HCT116 (cell line): Measurements from ENCODE around the gene RPL41. TPM values are rescaled to one million over a fixed set of nuclear protein-coding genes. Genes with fewer than 3 reads are reported as not detected.

Experiments
- ATAC-seq: fragments of 200-7000 bp; cut with Tn5 transposase; 2 replicates; pipeline ENCODE4 v1.9.1; 2020; ENCODE audit warnings: mild to moderate bottlenecking, moderate library complexity
- BruUV-seq: library from RNA; stranded (reverse); fragments of 400-500 nt; replicated peaks from 2 replicates; lab custom pipeline; 2021; lab: Mats Ljungman, UMichigan
- CTCF ChIA-PET: fragments of 300-600 bp; sonication (Branson Sonifier 250); formaldehyde crosslinking; loops from one replicate; lab custom pipeline; 2021; ENCODE audit warnings: antibody characterized with exemption; lab: Charles Lee
- POLR2A ChIA-PET: fragments of 300-600, 350-600 bp; sonication (Branson Sonifier 250); formaldehyde crosslinking; loops from one replicate; lab custom pipeline; 2021; ENCODE audit warnings: antibody characterized with exemption; lab: Charles Lee
- RAD21 ChIA-PET, 2 experiments: fragments of 300-600 bp; sonication (Branson Sonifier 250); formaldehyde crosslinking; loops; one replicate each; lab custom pipeline; 2023; ENCODE audit warnings: low total read pairs in 2 of 2; ENCODE audit not compliant: uncharacterized antibody in 2 of 2, unreplicated experiment in 2 of 2, low non-redundant PET in 1 of 2; lab: Charles Lee
- DNase-seq: peaks from one replicate; pipeline ENCODE4 v3.0.0-alpha.2; 2010; ENCODE audit warnings: low read depth, low spot score
- H2AFZ ChIP-seq: fragments of 200-600 bp; shearing (Covaris generic), sonication (generic); 2 replicates; pipeline ENCODE4 v1.6.1; 2017; ENCODE audit warnings: low read depth, mixed run types, mixed read lengths, antibody characterized with exemption, low read length; ENCODE audit not compliant: poor library complexity, severe bottlenecking
- H3K27ac ChIP-seq: 2 replicates; pipeline ENCODE4 v1.5.1; 2012; ENCODE audit warnings: low read depth, low read length
- H3K27me3 ChIP-seq: fragments of 200-600 bp; sonication (generic); 2 replicates; pipeline ENCODE4 v1.6.1; 2016; ENCODE audit warnings: mixed run types, low read length, mixed read lengths; ENCODE audit not compliant: insufficient read depth
- H3K36me3 ChIP-seq, 2 experiments: fragments of 200-500 bp in 1 of 2; fragments of 200-600 bp in 1 of 2; sonication (Bioruptor generic) in 1 of 2; sonication (generic) in 1 of 2; 2 replicates each; pipeline versions ENCODE4 v1.5.1 to v1.6.1; 2014 to 2016; ENCODE audit warnings: low read length in 2 of 2, inconsistent platforms in 1 of 2, mixed read lengths in 1 of 2, mixed run types in 1 of 2; ENCODE audit not compliant: insufficient read depth in 2 of 2, control insufficient read depth in 1 of 2
- H3K4me1 ChIP-seq, 2 experiments: fragments of 200-600 bp in 1 of 2; sonication (generic) in 1 of 2; 2 replicates each; pipeline versions ENCODE4 v1.5.1 to v1.6.1; 2012 to 2017; ENCODE audit warnings: low read length in 2 of 2, inconsistent platforms in 1 of 2, mild to moderate bottlenecking in 1 of 2, mixed read lengths in 1 of 2, mixed run types in 1 of 2, moderate library complexity in 1 of 2; ENCODE audit not compliant: insufficient read depth in 2 of 2, control insufficient read depth in 1 of 2
- H3K4me2 ChIP-seq: fragments of 200-600 bp; sonication (generic); 2 replicates; pipeline ENCODE4 v1.6.1; 2017; ENCODE audit warnings: mixed run types, low read length, mixed read lengths
- H3K4me3 ChIP-seq, 2 experiments: fragments of 200-600 bp in 1 of 2; sonication (generic) in 1 of 2; replicated peaks in 1 of 2; 2 replicates each; pipeline ENCODE4 v1.5.1; 2011 to 2016; ENCODE audit warnings: low read length in 2 of 2, control low read depth in 1 of 2, low read depth in 1 of 2, mild to moderate bottlenecking in 1 of 2, mixed read lengths in 1 of 2, mixed run types in 1 of 2
- H3K79me2 ChIP-seq: fragments of 200-600 bp; sonication (generic); 2 replicates; pipeline ENCODE4 v1.6.1; 2017; ENCODE audit warnings: mild to moderate bottlenecking, mixed run types, low read length, moderate library complexity, mixed read lengths; ENCODE audit not compliant: insufficient read depth
- H3K9ac ChIP-seq: fragments of 200-600 bp; sonication (generic); 2 replicates; pipeline ENCODE4 v1.6.1; 2016; ENCODE audit warnings: low read length, mixed read lengths
- H3K9me2 ChIP-seq: fragments of 200-600 bp; sonication (generic), shearing (Covaris generic); 2 replicates; pipeline ENCODE4 v1.6.1; 2017; ENCODE audit warnings: mixed run types, mild to moderate bottlenecking, moderate library complexity; ENCODE audit not compliant: insufficient read depth
- H3K9me3 ChIP-seq, 2 experiments: fragments of 200-500 bp in 1 of 2; fragments of 200-600 bp in 1 of 2; sonication (Bioruptor generic) in 1 of 2; sonication (generic) in 1 of 2; 2 replicates each; pipeline ENCODE4 v1.6.1; 2014 to 2017; ENCODE audit warnings: low read length in 2 of 2, mixed read lengths in 2 of 2, inconsistent platforms in 1 of 2, low read depth in 1 of 2, mild to moderate bottlenecking in 1 of 2, mixed run types in 1 of 2, moderate library complexity in 1 of 2; ENCODE audit not compliant: control insufficient read depth in 1 of 2, insufficient read depth in 1 of 2
- H4K20me1 ChIP-seq: fragments of 200-600 bp; sonication (generic), shearing (Covaris generic); 2 replicates; pipeline ENCODE4 v1.6.1; 2017; ENCODE audit warnings: mixed run types, mild to moderate bottlenecking, moderate library complexity; ENCODE audit not compliant: insufficient read depth
- ATF3 ChIP-seq: IDR thresholded peaks from 2 replicates; pipeline ENCODE4 v1.6.1; 2012
- EZH2 ChIP-seq: fragments of 200-600 bp; sonication (generic); IDR thresholded peaks from 2 replicates; pipeline ENCODE4 v1.6.1; 2017; ENCODE audit warnings: antibody characterized with exemption, mixed run types
- EZH2phosphoT487 ChIP-seq: fragments of 200-600 bp; IDR thresholded peaks from 2 replicates; pipeline ENCODE4 v1.6.1; 2018; ENCODE audit warnings: antibody characterized with exemption, borderline replicate concordance
- JUND ChIP-seq: IDR thresholded peaks from 2 replicates; pipeline ENCODE4 v1.6.1; 2012
- POLR2A ChIP-seq: IDR thresholded peaks from 2 replicates; pipeline ENCODE4 v1.7.0; 2011; ENCODE audit warnings: borderline replicate concordance; ENCODE audit not compliant: insufficient read depth, insufficient read length; ENCODE audit errors: extremely low read depth
- RAD21 ChIP-seq: IDR thresholded peaks from 2 replicates; pipeline ENCODE4 v1.6.1; 2012; ENCODE audit warnings: low read depth, mild to moderate bottlenecking
- SP1 ChIP-seq: IDR thresholded peaks from 2 replicates; pipeline ENCODE4 v1.6.1; 2012; ENCODE audit warnings: low read depth
- SRF ChIP-seq: IDR thresholded peaks from 2 replicates; pipeline ENCODE4 v1.6.1; 2012; ENCODE audit warnings: low read depth
- TCF7L2 ChIP-seq: IDR thresholded peaks from 2 replicates; pipeline ENCODE4 v1.7.0; 2011; ENCODE audit warnings: borderline replicate concordance, inconsistent platforms; ENCODE audit not compliant: insufficient read depth, insufficient read length; ENCODE audit errors: extremely low read depth
- ZFX ChIP-seq: fragments of 450-650 bp; IDR thresholded peaks from 2 replicates; pipeline ENCODE4 v1.6.1; 2017
- ZNF274 ChIP-seq: fragments of 200-500 bp; sonication (Bioruptor generic); IDR thresholded peaks from 2 replicates; pipeline ENCODE4 v1.6.1; 2014; ENCODE audit warnings: mild to moderate bottlenecking, low read depth, low read length, inconsistent platforms
- intact Hi-C: fragments of 100-400 bp; cut with micrococcal nuclease; formaldehyde crosslinking; loops from 2 replicates; pipeline ENCODE4 v1.10.0; 2022
- total RNA-seq: library from RNA; stranded (reverse); gene quantifications from one replicate; pipeline ENCODE4 v1.2.1, GENCODE V29; 2021; ENCODE audit not compliant: unreplicated experiment
- TF ChIP-seq, protein P1 (sequence below), 3 experiments: fragments of 200-600 bp in 1 of 3; sonication (generic) in 1 of 3; IDR thresholded peaks in 2 of 3; conservative IDR thresholded peaks in 1 of 3; 2 replicates each; pipeline ENCODE4 v1.5.1; 2012 to 2017; ENCODE audit warnings: low read depth in 2 of 3, low read length in 2 of 3, antibody characterized with exemption in 1 of 3, borderline replicate concordance in 1 of 3, control low read depth in 1 of 3, mild to moderate bottlenecking in 1 of 3, mixed read lengths in 1 of 3, mixed run types in 1 of 3, moderate library complexity in 1 of 3; ENCODE audit not compliant: insufficient read depth in 1 of 3
- TF ChIP-seq, protein P2 (sequence below): IDR thresholded peaks from 2 replicates; pipeline ENCODE4 v1.6.1; 2012; ENCODE audit warnings: low read depth

RPL41 gene
- total RNA-seq, 1 experiment from 2014 or later, result 4,327 TPM

- H3K4me1 ChIP-seq, result peaks cover 13 to 24% of the 10 kb centered on the region in 2 experiments
- H3K9me3 ChIP-seq, result no peaks in the 10 kb centered on the region
- ATAC-seq, result no peak
- no peak overlapping the region for H3K27ac ChIP-seq
- ChIA-PET CTCF (no interaction called here), RAD21 (no interaction called here), POLR2A (interaction anchor here (0.6 kb wide), 1 partner anchor 119 kb away, joined by 3 read pairs; no protein-coding TSS in a partner anchor)
- intact Hi-C loops, result loop anchor here (10.0 kb wide), 1 partner anchor 376 kb away; no protein-coding TSS in a partner anchor
- TF ChIP-seq, protein P1, sequence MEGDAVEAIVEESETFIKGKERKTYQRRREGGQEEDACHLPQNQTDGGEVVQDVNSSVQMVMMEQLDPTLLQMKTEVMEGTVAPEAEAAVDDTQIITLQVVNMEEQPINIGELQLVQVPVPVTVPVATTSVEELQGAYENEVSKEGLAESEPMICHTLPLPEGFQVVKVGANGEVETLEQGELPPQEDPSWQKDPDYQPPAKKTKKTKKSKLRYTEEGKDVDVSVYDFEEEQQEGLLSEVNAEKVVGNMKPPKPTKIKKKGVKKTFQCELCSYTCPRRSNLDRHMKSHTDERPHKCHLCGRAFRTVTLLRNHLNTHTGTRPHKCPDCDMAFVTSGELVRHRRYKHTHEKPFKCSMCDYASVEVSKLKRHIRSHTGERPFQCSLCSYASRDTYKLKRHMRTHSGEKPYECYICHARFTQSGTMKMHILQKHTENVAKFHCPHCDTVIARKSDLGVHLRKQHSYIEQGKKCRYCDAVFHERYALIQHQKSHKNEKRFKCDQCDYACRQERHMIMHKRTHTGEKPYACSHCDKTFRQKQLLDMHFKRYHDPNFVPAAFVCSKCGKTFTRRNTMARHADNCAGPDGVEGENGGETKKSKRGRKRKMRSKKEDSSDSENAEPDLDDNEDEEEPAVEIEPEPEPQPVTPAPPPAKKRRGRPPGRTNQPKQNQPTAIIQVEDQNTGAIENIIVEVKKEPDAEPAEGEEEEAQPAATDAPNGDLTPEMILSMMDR (IDR thresholded peaks at IDR 0.05 in 2 of 3, conservative IDR thresholded peaks at IDR 0.05 in 1 of 3; ENCODE audit: borderline replicate concordance in 1 of 3, insufficient read depth in 1 of 3, low read depth in 2 of 3, low read length in 2 of 3), result no peak
- TF ChIP-seq TCF7L2 (no peak), POLR2A (no peak), JUND (no peak), ZNF274 (no peak), ATF3 (no peak), SRF (no peak), RAD21 (no peak), EZH2 (no peak), ZFX (no peak), EZH2phosphoT487 (no peak), SP1 (no peak)
- TF ChIP-seq, protein P2, sequence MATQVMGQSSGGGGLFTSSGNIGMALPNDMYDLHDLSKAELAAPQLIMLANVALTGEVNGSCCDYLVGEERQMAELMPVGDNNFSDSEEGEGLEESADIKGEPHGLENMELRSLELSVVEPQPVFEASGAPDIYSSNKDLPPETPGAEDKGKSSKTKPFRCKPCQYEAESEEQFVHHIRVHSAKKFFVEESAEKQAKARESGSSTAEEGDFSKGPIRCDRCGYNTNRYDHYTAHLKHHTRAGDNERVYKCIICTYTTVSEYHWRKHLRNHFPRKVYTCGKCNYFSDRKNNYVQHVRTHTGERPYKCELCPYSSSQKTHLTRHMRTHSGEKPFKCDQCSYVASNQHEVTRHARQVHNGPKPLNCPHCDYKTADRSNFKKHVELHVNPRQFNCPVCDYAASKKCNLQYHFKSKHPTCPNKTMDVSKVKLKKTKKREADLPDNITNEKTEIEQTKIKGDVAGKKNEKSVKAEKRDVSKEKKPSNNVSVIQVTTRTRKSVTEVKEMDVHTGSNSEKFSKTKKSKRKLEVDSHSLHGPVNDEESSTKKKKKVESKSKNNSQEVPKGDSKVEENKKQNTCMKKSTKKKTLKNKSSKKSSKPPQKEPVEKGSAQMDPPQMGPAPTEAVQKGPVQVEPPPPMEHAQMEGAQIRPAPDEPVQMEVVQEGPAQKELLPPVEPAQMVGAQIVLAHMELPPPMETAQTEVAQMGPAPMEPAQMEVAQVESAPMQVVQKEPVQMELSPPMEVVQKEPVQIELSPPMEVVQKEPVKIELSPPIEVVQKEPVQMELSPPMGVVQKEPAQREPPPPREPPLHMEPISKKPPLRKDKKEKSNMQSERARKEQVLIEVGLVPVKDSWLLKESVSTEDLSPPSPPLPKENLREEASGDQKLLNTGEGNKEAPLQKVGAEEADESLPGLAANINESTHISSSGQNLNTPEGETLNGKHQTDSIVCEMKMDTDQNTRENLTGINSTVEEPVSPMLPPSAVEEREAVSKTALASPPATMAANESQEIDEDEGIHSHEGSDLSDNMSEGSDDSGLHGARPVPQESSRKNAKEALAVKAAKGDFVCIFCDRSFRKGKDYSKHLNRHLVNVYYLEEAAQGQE, result no peak
- no peaks in the 10 kb centered on the region for H3K9me2 ChIP-seq
- no peak overlapping the region for H3K4me3 ChIP-seq
- peaks cover 46 to 75% of the 10 kb centered on the region in 2 experiments for H3K36me3 ChIP-seq
- no peak for DNase-seq
- H3K4me2 ChIP-seq, result no peak overlapping the region
- peaks cover 51% of the 10 kb centered on the region for H3K79me2 ChIP-seq
- no TSS peak for BruUV-seq
- no peak overlapping the region for H2AFZ ChIP-seq
- no peaks in the 10 kb centered on the region for H3K27me3 ChIP-seq
- H3K9ac ChIP-seq, result no peak overlapping the region
- peaks cover 7% of the 10 kb centered on the region; the same call in 1 of the 2 replicates for H4K20me1 ChIP-seq
Measured at GRCh38 chr12:56110571-56110970, 5.9 kb upstream of the RPL41 start.
